GM10266 (cell line): ENCODE measurements around the gene DMPK.

Source experiments
- DNase-seq: peaks from one replicate; pipeline ENCODE4 v3.0.0; 2012; ENCODE audit errors: extremely low spot score
- TF ChIP-seq, protein P1 (sequence below): IDR thresholded peaks from 2 replicates; pipeline ENCODE4 v1.5.1; 2012; ENCODE audit warnings: mild to moderate bottlenecking, low read depth; ENCODE audit not compliant: control insufficient read depth, insufficient read depth; ENCODE audit errors: missing control alignments

DMPK gene

DNA sequence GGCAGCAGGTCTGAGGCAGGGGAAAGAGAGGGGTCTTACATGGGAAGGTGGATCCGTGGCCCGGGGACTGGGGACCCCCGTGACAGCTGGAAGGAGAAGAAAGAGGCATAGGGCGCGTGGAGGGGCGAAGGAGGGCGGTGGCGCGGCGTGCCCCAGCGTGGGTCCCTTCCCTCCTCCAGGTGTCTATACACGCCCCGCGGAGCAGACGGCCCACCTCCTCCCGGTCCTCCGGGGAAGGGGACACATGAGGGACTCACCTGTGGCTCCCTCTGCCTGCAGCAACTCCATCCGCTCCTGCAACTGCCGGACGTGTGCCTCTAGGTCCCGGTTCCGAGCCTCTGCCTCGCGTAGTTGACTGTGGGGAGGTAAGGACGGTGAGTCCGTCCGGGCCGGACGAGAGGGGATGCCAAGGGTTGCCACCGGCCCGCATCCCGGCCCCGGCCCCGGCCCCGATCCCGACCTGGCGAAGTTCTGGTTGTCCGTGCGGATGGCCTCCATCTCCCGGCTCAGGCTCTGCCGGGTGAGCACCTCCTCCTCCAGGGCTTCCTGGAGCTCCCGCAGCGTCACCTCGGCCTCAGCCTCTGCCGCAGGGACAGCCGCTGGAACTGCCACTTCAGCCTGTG, 10.9 kb downstream of the DMPK start:
- DNase-seq = no peak

DNA sequence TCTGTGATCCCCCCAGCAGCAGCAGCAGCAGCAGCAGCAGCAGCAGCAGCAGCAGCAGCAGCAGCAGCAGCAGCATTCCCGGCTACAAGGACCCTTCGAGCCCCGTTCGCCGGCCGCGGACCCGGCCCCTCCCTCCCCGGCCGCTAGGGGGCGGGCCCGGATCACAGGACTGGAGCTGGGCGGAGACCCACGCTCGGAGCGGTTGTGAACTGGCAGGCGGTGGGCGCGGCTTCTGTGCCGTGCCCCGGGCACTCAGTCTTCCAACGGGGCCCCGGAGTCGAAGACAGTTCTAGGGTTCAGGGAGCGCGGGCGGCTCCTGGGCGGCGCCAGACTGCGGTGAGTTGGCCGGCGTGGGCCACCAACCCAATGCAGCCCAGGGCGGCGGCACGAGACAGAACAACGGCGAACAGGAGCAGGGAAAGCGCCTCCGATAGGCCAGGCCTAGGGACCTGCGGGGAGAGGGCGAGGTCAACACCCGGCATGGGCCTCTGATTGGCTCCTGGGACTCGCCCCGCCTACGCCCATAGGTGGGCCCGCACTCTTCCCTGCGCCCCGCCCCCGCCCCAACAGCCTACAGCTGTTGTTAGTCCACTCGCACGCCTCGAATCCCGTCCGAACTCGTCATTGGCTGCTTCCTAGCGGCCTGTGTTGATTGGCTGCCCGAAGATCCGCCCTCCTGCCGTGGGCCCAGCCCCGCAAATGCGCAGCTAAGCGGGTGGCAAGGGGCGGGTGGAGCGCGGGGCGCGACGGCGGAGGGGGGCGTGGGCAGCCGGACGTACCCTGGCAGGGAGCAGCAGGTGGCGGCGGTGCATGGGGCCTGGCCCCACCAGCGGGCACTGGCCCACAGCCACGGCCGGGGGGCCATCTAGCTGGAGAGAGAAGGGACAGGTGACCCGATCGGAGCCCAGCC, 11.8 kb downstream of the DMPK start:
- peak; percentile 98 for DNase-seq
- TF ChIP-seq, protein P1, sequence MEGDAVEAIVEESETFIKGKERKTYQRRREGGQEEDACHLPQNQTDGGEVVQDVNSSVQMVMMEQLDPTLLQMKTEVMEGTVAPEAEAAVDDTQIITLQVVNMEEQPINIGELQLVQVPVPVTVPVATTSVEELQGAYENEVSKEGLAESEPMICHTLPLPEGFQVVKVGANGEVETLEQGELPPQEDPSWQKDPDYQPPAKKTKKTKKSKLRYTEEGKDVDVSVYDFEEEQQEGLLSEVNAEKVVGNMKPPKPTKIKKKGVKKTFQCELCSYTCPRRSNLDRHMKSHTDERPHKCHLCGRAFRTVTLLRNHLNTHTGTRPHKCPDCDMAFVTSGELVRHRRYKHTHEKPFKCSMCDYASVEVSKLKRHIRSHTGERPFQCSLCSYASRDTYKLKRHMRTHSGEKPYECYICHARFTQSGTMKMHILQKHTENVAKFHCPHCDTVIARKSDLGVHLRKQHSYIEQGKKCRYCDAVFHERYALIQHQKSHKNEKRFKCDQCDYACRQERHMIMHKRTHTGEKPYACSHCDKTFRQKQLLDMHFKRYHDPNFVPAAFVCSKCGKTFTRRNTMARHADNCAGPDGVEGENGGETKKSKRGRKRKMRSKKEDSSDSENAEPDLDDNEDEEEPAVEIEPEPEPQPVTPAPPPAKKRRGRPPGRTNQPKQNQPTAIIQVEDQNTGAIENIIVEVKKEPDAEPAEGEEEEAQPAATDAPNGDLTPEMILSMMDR = peak; percentile 93

More for the DNA sequence above, 10.9 kb downstream of the DMPK start:
- TF ChIP-seq, protein P1 = no peak

DNA sequence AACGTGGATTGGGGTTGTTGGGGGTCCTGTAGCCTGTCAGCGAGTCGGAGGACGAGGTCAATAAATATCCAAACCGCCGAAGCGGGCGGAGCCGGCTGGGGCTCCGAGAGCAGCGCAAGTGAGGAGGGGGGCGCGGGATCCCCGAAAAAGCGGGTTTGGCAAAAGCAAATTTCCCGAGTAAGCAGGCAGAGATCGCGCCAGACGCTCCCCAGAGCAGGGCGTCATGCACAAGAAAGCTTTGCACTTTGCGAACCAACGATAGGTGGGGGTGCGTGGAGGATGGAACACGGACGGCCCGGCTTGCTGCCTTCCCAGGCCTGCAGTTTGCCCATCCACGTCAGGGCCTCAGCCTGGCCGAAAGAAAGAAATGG, 12.5 kb downstream of the DMPK start:
- no peak for DNase-seq
- TF ChIP-seq, protein P1 = no peak

DNA sequence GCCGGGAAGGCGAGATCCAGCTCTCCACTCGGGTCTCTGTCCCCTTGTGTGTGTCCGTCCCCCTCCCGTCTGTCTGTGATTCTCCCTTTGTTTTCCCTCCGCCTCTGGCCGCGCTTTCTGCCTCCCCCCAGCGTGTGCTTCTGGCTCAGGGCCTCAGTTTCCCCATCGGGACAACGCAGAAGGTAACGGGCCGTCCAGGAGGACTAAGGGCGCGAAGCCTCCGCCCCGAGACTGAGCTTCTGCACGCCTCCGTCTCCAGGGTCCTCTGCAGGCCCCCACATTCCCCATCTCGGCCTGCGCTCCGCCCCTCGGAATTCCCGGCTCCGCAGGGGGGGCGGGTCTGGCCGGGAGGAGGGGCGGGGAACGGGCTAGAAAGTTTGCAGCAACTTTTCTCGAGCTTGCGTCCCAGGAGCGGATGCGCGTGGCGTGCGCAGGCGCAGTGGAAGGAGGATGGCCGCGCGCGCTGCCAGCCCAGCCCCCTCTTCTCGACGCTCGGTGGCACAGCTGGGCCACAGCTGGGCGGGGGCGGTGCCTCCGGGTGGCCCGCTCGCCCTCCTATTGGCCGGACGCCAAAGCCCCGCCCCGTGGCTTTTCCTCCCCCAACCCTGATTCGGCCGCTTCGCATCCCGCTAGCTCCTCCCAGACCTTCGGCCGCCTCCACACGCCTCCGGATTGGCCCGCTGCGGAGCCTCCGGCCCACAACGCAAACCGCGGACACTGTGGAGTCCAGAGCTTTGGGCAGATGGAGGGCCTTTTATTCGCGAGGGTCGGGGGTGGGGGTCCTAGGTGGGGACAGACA, 13.1 kb downstream of the DMPK start, which contains the start of gene SIX5:
Gene SIX5, minus strand, starts transcription at position 269 of the 799 bp plus-strand sequence. CDS start 408 bp downstream, outside the sequence.
- TF ChIP-seq, protein P1 = no peak

DNA sequence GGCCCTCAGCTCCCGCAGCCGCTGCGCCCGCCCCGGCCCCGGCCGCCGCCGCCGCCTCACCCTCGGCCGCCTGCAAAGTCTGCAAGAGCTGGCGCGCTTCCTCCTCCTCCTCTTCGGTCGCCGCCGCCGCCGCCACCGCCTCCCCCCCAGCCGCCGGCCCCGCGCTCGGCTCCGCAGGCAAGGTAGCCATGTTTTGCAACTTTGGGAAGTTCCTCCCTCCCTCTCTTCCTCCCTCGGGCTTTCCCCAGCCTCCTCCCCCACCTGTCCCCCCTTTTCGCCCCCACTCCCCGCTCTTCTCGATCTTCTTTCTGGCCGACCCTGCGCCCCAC, 13.7 kb downstream of the DMPK start:
- no peak for DNase-seq
- TF ChIP-seq, protein P1 = no peak

More for the DNA sequence above, 13.1 kb downstream of the DMPK start, which contains the start of gene SIX5:
- DNase-seq = peak; percentile 100

DNA sequence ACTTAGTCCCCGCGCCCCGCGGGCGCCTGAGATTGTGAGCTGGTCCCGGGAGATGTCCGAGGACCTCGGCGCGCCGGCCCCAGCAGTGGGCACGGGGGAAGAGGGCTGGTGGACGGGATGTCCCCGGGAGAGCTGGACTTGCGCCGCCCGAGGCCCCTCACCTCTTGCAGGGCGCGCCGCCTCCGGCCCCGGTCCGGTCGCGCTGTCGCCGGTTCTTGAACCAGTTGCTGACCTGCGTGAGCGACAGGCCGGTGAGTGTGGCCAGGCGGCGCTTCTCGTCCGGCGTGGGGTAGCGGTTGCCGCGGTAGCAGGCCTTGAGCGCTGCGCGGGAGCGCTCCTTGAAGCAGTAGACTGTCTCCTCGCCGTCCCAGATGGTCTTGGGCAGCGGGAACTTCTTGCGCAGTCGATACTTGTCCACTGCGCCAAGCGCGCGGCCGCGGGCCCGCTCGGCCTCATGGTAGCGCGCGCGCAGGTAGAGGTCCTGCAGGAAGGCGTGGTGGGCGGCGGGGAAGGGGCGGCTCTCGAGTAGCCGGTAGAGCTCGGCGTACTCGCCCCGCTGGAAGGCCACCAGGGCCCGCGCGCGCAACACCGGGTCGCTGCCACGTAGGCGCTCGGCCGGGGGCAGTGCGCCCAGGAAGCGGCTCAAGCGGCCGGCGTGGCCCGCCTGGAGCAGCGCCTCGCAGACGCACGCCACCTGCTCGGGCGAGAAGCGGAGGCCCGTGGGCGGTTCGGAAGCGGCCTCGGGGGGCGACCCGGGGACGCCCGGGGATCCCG, 14.2 kb downstream of the DMPK start:
- peak; percentile 80 for DNase-seq
- TF ChIP-seq, protein P1 = no peak
